ENCODE results near the gene FXR2. TPM values are rescaled to one million over a fixed set of nuclear protein-coding genes. Genes with fewer than 3 reads are reported as not detected.

The FXR2 gene
- total RNA-seq, 1 experiment from 2014 or later = 30.9 TPM

DNA sequence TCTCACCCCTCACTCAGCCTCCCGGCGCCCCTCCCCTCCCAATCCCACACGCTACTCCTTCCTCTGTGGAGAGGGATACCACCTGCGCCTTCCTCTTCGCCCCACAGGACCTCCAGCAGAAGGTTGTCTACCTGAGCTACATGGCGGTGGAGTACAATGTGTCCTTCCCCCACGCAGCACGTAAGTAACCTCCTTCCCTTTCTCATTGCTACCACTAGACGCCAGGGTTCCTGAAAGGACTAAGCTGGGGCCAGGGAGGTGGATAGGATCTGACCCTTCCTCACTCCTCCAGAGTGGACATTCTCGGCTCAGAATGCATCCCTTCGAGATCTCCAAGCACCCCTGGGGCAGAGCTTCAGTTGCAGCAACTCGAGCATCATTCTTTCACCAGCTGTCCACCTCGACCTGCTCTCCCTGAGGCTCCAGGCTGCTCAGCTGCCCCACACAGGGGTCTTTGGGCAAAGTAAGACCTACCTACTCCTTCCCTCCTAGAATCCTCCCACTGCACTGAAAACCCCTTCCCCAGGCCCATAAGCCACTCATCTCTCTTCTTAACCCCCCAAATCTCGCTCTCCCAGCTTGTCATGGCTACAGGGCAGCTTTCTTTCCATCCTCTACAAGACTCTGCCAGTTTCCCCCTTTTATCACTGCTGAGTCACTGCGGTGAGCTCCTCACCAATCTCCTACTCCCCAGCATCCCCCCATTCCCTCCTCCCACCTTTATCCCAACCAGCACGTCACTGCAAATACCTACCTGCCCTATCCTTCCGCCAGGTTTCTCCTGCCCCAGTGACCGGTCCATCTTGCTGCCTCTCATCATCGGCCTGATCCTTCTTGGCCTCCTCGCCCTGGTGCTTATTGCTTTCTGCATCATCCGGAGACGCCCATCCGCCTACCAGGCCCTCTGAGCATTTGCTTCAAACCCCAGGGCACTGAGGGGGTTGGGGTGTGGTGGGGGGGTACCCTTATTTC lies 33.8 kb downstream of the FXR2 start:
- intact Hi-C loops (cut with micrococcal nuclease; ENCODE audit: unreplicated experiment) = no loop called here
- Mint-ChIP-seq H3K4me1 (ENCODE audit: low read depth, unreplicated experiment) (peaks cover 28% of the 10 kb centered on the region), H3K9me3 (ENCODE audit: low read depth, unreplicated experiment) (no peaks in the 10 kb centered on the region), H3K27me3 (ENCODE audit: unreplicated experiment) (no peaks in the 10 kb centered on the region), H3K27ac (ENCODE audit: unreplicated experiment) (peak overlapping the region; percentile 94), H3K4me3 (ENCODE audit: low read depth, unreplicated experiment) (peak overlapping the region; percentile 26), H3K36me3 (ENCODE audit: insufficient read depth, unreplicated experiment) (peaks cover 86% of the 10 kb centered on the region)
- no peak for DNase-seq
- CTCF ChIA-PET = no interaction called here
- TF ChIP-seq CTCF (IDR thresholded peaks at IDR 0.05; ENCODE audit: unreplicated experiment) = no peak
- BruUV-seq (replicated peaks) = no TSS peak

- H3K9me3 Mint-ChIP-seq (ENCODE audit: low read depth, unreplicated experiment) = no peaks in the 10 kb centered on the region
- H3K27ac Mint-ChIP-seq (ENCODE audit: unreplicated experiment) = peak overlapping the region; percentile 94
- intact Hi-C loops (cut with micrococcal nuclease; ENCODE audit: unreplicated experiment) = loop anchor here (2.0 kb wide), 1 partner anchor 109 kb away; the partner anchor contains the start of gene WRAP53
- H3K4me3 Mint-ChIP-seq (ENCODE audit: low read depth, unreplicated experiment) = peak overlapping the region; percentile 53
- peaks cover 28% of the 10 kb centered on the region for H3K4me1 Mint-ChIP-seq (ENCODE audit: low read depth, unreplicated experiment)
- TF ChIP-seq CTCF (IDR thresholded peaks at IDR 0.05; ENCODE audit: unreplicated experiment) = no peak
- CTCF ChIA-PET = interaction anchor here (1.0 kb wide), 1 partner anchor 35 kb away, joined by 5 read pairs; the partner anchor contains the start of gene FXR2
- no peak for DNase-seq
- no TSS peak for BruUV-seq (replicated peaks)
- no peaks in the 10 kb centered on the region for H3K27me3 Mint-ChIP-seq (ENCODE audit: unreplicated experiment)
- H3K36me3 Mint-ChIP-seq (ENCODE audit: insufficient read depth, unreplicated experiment) = peaks cover 92% of the 10 kb centered on the region
Observed at GRCh38 chr17:7579834-7580603, 34.7 kb downstream of the FXR2 start.

DNA sequence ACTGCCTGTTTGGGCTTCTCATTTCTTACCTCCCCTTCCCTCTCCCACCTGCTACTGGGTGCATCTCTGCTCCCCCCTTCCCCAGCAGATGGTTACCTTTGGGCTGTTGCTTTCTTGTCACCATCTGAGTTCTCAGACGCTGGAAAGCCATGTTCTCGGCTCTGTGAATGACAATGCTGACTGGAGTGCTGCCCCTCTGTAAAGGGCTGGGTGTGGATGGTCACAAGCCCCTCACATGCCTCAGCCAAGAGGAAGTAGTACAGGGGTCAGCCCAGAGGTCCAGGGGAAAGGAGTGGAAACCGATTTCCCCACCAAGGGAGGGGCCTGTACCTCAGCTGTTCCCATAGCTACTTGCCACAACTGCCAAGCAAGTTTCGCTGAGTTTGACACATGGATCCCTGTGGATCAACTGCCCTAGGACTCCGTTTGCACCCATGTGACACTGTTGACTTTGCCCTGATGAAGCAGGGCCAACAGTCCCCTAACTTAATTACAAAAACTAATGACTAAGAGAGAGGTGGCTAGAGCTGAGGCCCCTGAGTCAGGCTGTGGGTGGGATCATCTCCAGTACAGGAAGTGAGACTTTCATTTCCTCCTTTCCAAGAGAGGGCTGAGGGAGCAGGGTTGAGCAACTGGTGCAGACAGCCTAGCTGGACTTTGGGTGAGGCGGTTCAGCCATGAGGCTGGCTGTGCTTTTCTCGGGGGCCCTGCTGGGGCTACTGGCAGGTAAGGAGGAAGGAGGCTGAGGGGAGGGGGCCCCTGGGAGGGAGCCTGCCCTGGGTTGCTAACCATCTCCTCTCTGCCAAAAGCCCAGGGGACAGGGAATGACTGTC lies 35.5 kb downstream of the FXR2 start, which contains the start of gene CD68:
CD68 (plus strand) TSS at position 638 of the 833 bp plus-strand sequence; CDS start at position 678, 40 bp downstream.
- TF ChIP-seq CTCF (IDR thresholded peaks at IDR 0.05; ENCODE audit: unreplicated experiment) = no peak
- Mint-ChIP-seq H3K4me3 (ENCODE audit: low read depth, unreplicated experiment) (peak within 1 kb of the TSS; percentile 53), H3K36me3 (ENCODE audit: insufficient read depth, unreplicated experiment) (peaks cover 92% of the 10 kb centered on the region), H3K9me3 (ENCODE audit: low read depth, unreplicated experiment) (no peaks in the 10 kb centered on the region), H3K27ac (ENCODE audit: unreplicated experiment) (peak within 1 kb of the TSS; percentile 94), H3K4me1 (ENCODE audit: low read depth, unreplicated experiment) (peaks cover 28% of the 10 kb centered on the region), H3K27me3 (ENCODE audit: unreplicated experiment) (no peaks in the 10 kb centered on the region)
- intact Hi-C loops (cut with micrococcal nuclease; ENCODE audit: unreplicated experiment) = loop anchor here (2.0 kb wide), 1 partner anchor 110 kb away; the partner anchor contains the start of gene WRAP53
- no TSS peak for BruUV-seq (replicated peaks)
- CTCF ChIA-PET = interaction anchor here (0.6 to 1.0 kb wide), 3 partner anchors 36 to 411 kb away, joined by 3 to 5 read pairs (median 3); partner anchors contain the start of genes FXR2 and WRAP53
- DNase-seq = peak; percentile 76
